ENCODE data around the gene FARSA. TPM values are rescaled to one million over a fixed set of nuclear protein-coding genes. Genes with fewer than 3 reads are reported as not detected.
A peak's percentile ranks its signal among the peaks of the same experiment; 100 is the strongest.
"Not testable (repeated sequence)": the region's sequence is repeated elsewhere in the genome, so short reads cannot be mapped to it uniquely, and the experiment has no call there.

Gene FARSA
- 46.6 TPM for total RNA-seq

- peak; percentile 80 for ATAC-seq
Observed at GRCh38 chr19:12933287-12934072, at the start of gene FARSA. Gene FARSA, minus strand, starts transcription at chr19:12933711. Its CDS starts 15 bp downstream, at chr19:12933696.

- no peak for ATAC-seq
Observed at GRCh38 chr19:12983091-12983490, 49.6 kb upstream of the FARSA start.

DNA sequence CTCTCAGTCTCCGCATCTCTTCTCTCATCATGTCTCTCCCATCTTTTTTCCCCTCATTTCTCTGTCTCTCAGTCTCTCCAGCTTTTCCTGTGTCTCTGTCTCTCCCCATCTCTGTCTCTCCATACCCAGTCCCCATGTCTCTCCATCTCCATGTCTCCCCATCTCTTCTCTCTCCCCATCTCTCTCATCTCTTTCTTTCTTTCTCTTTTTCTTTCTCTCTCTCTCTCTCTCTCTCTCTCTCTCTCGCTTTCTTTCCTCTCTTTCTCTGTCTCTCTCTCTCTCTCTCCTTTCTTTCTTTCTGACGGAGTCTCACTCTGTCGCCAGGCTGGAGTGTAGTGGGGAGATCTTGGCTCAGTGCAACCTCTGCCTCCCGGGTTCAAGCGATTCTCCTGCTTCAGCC is 49.1 kb upstream of the FARSA start:
- ATAC-seq: no peak

DNA sequence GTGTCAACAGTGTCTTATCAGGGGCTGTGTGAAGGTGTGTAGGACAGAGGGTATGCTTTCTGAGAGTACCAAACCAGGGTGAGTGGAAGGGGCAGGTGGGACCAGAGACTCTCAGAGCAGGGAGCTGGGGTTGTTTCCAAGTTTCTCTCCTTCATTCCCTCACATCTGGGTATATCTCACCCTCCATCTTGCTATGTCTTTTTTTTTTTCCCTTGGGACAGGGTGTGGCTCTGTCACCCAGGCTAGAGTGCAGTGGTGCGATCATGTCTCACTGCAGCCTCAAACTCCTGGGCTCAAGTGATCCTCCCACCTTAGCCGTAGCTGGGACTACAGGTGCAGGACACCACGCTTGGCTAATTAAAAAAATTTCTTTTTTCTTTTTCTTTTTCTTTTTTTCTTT is 46.5 kb upstream of the FARSA start:
- no peak for ATAC-seq

DNA sequence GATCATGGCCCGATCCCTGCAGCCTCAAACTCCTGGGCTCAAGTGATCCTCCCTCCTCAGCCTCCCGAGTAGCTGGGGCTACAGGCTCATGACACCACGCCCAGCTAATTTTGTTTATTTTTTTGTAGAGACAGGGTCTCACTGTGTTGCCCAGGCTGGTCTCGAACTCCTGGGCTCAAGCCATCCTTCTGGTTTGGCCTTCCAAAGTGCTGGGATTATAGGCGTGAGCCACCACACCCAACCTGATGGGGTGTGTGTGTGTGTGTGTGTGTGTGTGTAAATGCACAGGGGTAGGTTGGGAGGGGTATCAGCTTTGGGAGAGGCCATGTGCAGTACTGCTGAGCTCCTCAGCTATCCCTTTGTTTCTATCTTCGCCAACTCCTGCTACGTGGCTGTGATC is 42.6 kb upstream of the FARSA start:
- ATAC-seq: not testable (repeated sequence)

GRCh38 chr19:12975221-12975741 is 41.8 kb upstream of the FARSA start:
- ATAC-seq: peak; percentile 9

- ATAC-seq: peak; percentile 3
Observed at GRCh38 chr19:12974301-12975220, 41.0 kb upstream of the FARSA start.

GRCh38 chr19:12973236-12973635 is 39.7 kb upstream of the FARSA start:
- no peak for ATAC-seq

GRCh38 chr19:12970070-12970820 is 36.7 kb upstream of the FARSA start:
- ATAC-seq: no peak

DNA sequence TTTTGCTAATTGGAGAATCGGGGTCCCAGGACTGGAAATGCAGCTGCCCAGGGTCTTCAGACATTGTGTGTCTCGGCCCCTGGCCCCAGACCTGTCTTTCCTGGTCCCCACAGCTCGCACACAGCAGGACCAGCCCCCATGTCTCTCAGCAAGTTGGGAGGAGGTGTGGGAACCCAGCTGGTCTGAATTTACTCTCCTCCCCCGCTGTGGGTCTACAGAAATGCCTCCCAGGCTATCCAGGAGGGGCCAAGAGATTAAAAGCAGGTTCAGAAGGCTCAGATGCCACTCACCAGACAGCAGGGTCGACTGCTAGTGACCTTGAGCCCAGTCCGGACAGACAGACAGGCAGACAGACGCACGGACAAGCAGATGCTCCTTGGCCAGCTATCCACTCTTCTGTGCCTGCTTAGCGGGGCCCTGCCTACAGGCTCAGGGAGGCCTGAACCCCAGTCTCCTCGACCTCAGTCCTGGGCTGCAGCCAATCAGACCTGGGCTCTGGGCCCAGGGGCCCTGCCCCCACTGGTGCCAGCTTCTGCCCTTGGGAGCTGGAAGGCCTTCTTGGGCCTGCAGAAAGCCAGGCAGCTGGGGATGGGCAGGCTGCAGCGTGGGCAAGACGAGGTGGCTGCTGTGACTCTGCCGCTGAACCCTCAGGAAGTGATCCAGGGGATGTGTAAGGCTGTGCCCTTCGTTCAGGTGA is 35.9 kb upstream of the FARSA start, which contains the start of gene DAND5:
Gene DAND5 (plus strand): TSS at position 285 of the 697 bp plus-strand sequence. CDS start 85 bp downstream, at position 370.
- no peak for ATAC-seq

- ATAC-seq: peak; percentile 31
Observed at GRCh38 chr19:12967907-12968306, 34.4 kb upstream of the FARSA start.

- ATAC-seq: no peak
Observed at GRCh38 chr19:12965812-12966135, 32.3 kb upstream of the FARSA start.

DNA sequence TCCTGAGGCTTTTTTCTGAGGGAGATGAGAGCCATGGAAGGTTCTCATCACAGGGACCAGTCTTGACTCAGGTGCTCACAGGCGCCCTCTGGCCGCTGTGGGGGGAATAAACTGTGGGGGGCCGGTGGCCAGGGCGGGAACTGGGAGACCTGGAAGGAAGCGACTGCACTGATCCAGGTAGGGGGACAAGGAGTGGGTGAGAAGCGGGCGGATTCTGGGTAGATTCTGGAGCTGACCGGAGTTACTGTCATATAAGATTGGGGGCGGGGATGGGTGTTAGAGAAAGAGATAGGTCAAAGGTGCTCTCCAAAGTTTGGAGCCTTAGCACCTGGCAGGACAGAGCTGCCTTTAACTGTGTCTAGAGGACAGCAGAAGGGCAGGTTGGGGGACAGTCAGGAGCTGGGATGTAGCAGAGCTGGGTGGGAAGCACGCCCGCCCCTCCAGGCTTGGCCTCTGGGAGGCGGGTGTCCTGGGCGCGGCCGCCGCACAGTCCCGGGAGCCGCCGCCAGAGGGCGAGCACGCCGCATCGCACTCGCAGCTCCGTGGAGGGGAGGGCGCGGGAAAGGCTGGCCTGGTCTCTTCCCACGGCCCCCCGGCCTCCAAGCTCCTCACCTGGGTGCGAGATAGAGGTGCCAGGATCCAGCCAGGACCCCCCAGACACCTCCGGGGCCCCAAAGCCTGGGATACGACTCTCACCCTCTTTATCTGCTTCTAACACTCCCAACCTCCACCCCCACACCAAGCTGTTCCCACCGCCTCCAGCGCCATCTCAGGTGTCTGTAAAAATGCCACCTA is 31.7 kb upstream of the FARSA start:
- ATAC-seq: peak; percentile 86

DNA sequence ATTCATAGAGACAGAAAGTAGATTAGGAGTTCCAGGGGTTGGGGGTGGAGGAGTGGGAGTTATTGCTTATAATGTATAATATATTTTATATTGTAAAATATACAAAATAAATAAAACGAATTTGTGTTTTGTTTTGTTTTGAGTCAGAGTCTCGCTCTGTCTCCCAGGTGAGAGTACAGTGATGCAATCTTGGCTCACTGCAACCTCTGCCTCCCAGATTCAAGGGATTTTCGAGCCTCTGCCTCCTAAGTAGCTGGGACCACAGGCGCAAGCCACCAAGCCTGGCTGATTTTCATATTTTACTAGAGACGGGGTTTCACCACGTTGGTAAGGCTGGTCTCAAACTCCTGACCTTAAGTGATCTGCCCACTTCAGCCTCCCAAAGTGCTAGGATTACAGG is 26.0 kb upstream of the FARSA start:
- no peak for ATAC-seq

DNA sequence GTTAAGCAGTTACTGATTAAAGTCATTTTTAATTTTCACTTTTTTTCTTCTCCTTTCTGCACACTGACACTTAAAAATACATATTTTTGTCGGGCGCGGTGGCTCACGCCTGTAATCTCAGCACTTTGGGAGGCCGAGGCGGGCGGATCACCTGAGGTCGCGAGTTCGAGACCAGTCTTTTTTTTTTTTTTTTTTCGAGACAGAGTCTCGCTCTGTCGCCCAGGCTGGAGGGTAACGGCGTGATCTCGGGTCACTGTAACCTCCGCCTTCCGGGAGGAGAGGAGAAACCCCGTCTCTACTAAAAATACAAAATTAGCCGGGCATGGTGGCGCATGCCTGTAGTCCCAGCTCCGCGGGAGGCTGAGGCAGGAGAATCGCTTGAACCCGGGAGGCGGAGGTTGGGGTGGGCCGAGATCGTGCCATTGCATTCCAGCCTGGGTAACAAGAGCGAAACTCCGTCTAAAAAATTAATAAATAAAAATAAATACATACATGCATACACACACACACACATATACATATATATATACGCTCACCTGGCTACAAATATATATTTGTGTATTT is 24.0 kb upstream of the FARSA start:
- ATAC-seq: not testable (repeated sequence)

- peak; percentile 81 for ATAC-seq
Observed at GRCh38 chr19:12956446-12957388, 23.2 kb upstream of the FARSA start, which contains the start of gene GADD45GIP1. Gene GADD45GIP1, minus strand, starts transcription at chr19:12957223. Its CDS starts 11 bp downstream, at chr19:12957212.

- ATAC-seq: peak; percentile 24
Observed at GRCh38 chr19:12955996-12956395, 22.5 kb upstream of the FARSA start.

DNA sequence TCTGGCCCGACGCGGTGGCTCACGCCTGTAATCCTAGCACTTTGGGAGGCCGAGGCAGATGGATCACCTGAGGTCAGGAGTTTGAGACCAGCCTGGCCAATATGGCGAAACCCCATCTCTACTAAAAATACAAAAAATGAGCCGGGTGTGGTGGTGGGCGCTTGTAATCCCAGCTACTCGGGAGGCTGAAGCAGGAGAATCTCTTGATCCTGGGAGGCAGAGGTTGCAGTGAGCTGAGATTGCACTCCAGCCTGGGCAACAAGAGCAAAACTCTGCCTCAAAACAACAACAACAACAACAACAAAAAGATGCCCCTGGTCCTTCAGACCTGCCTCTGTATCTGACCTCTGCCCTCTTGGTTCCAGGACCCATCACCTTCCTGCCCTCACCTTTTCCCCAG is 22.1 kb upstream of the FARSA start:
- ATAC-seq: not testable (repeated sequence)

- ATAC-seq: peak; percentile 68
Observed at GRCh38 chr19:12954612-12954962, 21.1 kb upstream of the FARSA start.

Measured in esophagus mucosa (tissue), 1 donor.